Nephron progenitor cell (in vitro differentiated cells): Measurements from ENCODE around the gene LTBP1.

Experiments
- DNase-seq: peaks from one replicate; pipeline ENCODE4 v3.0.0; 2021
- H3K27ac Mint-ChIP-seq: 2 replicates; pipeline ENCODE4 v1.8.0; 2021; ENCODE audit warnings: mild to moderate bottlenecking, moderate library complexity, mixed read lengths
- H3K27me3 Mint-ChIP-seq: 2 replicates; pipeline ENCODE4 v1.8.0; 2021; ENCODE audit warnings: mild to moderate bottlenecking, low read depth, mixed read lengths; ENCODE audit not compliant: poor library complexity
- H3K36me3 Mint-ChIP-seq: 2 replicates; pipeline ENCODE4 v1.8.0; 2021; ENCODE audit warnings: low read depth, mixed read lengths
- H3K4me1 Mint-ChIP-seq: 2 replicates; pipeline ENCODE4 v1.8.0; 2021; ENCODE audit warnings: mixed read lengths
- H3K4me3 Mint-ChIP-seq: 2 replicates; pipeline ENCODE4 v1.8.0; 2021; ENCODE audit warnings: mild to moderate bottlenecking, moderate library complexity, mixed read lengths
- H3K9me3 Mint-ChIP-seq: 2 replicates; pipeline ENCODE4 v1.8.0; 2021; ENCODE audit warnings: mild to moderate bottlenecking, moderate library complexity, mixed read lengths
- TF ChIP-seq, protein P1 (sequence below): fragments of 200-600 bp; sonication (generic); IDR thresholded peaks from 2 replicates; pipeline ENCODE4 v1.5.0; 2021; ENCODE audit warnings: antibody characterized with exemption

LTBP1 gene

DNA sequence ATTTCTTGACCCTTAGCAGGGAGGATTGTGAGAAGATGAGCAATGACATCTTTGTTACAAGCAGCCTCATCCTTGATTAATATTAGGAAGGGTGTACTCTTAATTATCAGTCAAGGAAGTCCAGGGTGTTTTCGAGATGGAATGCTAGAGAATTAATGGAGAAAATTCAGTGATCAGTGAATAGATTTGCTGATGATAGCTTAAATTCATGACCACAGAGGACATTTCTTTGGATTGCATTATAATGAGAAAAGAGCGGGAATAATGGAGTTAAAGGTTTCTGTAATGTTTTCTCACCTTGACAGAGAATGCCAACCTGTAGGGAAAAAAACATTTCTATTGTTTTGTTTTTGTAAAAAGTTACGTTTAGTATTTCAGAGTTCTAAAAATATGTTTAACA lies 249.9 kb downstream of the LTBP1 start:
- H3K9me3 Mint-ChIP-seq = peaks cover 15% of the 10 kb centered on the region
- peaks cover 59% of the 10 kb centered on the region for H3K36me3 Mint-ChIP-seq
- H3K27me3 Mint-ChIP-seq = no peaks in the 10 kb centered on the region
- TF ChIP-seq, protein P1, sequence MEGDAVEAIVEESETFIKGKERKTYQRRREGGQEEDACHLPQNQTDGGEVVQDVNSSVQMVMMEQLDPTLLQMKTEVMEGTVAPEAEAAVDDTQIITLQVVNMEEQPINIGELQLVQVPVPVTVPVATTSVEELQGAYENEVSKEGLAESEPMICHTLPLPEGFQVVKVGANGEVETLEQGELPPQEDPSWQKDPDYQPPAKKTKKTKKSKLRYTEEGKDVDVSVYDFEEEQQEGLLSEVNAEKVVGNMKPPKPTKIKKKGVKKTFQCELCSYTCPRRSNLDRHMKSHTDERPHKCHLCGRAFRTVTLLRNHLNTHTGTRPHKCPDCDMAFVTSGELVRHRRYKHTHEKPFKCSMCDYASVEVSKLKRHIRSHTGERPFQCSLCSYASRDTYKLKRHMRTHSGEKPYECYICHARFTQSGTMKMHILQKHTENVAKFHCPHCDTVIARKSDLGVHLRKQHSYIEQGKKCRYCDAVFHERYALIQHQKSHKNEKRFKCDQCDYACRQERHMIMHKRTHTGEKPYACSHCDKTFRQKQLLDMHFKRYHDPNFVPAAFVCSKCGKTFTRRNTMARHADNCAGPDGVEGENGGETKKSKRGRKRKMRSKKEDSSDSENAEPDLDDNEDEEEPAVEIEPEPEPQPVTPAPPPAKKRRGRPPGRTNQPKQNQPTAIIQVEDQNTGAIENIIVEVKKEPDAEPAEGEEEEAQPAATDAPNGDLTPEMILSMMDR = no peak
- H3K4me3 Mint-ChIP-seq = no peak overlapping the region
- DNase-seq = no peak
- H3K4me1 Mint-ChIP-seq = peaks cover 10% of the 10 kb centered on the region
- H3K27ac Mint-ChIP-seq = no peak overlapping the region

DNA sequence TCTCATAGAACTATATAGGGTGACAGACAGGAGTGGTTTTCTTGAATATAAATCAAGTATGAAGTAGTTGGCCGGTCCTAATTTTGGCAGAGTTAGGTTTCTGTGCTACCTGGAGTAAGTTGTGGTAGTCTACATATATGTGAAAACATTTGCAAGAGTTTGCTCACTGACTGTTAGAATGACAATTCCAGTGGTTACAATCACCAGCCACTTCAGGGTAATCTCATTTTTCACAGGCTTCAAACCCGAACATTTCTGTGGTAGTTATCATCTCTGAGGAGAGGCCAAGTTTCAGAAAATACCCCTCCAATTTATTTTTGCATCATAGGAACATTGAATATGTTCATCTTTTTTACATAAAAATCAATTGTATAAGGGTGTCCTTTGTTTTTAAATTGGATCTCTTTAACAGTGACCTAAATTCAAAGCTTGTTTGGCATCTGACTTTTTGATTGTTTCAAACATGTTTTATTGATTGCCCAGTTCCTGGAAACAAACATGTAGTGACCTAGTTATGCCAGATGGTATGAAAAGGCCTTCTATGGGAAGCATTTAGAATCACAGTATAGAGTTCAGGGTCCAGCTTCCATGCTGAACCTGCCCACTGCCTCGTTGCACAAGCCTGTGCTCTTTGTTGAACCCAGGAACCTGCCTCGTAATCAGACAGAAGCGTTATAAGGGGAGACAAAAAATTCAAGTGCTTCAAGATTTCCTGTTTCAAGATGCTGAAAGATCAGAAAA lies 250.6 kb downstream of the LTBP1 start:
- Mint-ChIP-seq H3K4me3 (no peak overlapping the region), H3K9me3 (peaks cover 15% of the 10 kb centered on the region), H3K36me3 (peaks cover 57% of the 10 kb centered on the region), H3K27ac (no peak overlapping the region), H3K27me3 (no peaks in the 10 kb centered on the region), H3K4me1 (peaks cover 3% of the 10 kb centered on the region)
- DNase-seq = no peak
- TF ChIP-seq, protein P1 = no peak

GRCh38 chr2:33202641-33203522 lies 256.1 kb downstream of the LTBP1 start:
- H3K27ac Mint-ChIP-seq = no peak overlapping the region
- H3K36me3 Mint-ChIP-seq = peaks cover 21% of the 10 kb centered on the region
- peaks cover 15% of the 10 kb centered on the region for H3K9me3 Mint-ChIP-seq
- no peaks in the 10 kb centered on the region for H3K4me1 Mint-ChIP-seq
- no peak for DNase-seq
- H3K4me3 Mint-ChIP-seq = no peak overlapping the region
- TF ChIP-seq, protein P1 = no peak
- H3K27me3 Mint-ChIP-seq = no peaks in the 10 kb centered on the region

- TF ChIP-seq, protein P1 = no peak
- DNase-seq = no peak
- Mint-ChIP-seq H3K36me3 (peaks cover 25% of the 10 kb centered on the region), H3K4me3 (no peak overlapping the region), H3K4me1 (no peaks in the 10 kb centered on the region), H3K9me3 (peaks cover 5% of the 10 kb centered on the region), H3K27ac (no peak overlapping the region), H3K27me3 (no peaks in the 10 kb centered on the region)
Observed at GRCh38 chr2:33204945-33205344, 258.2 kb downstream of the LTBP1 start.

GRCh38 chr2:33205693-33206434 lies 259.1 kb downstream of the LTBP1 start:
- no peaks in the 10 kb centered on the region for H3K9me3 Mint-ChIP-seq
- no peaks in the 10 kb centered on the region for H3K4me1 Mint-ChIP-seq
- no peak overlapping the region for H3K4me3 Mint-ChIP-seq
- no peaks in the 10 kb centered on the region for H3K27me3 Mint-ChIP-seq
- H3K36me3 Mint-ChIP-seq = peaks cover 21% of the 10 kb centered on the region
- H3K27ac Mint-ChIP-seq = no peak overlapping the region
- TF ChIP-seq, protein P1 = no peak
- no peak for DNase-seq
